OCI-LY3 (cell line): ENCODE results near the gene PPP1R2B.
A peak's percentile ranks its signal among the peaks of the same experiment; 100 is the strongest.

ENCODE experiments used
- H2AFZ ChIP-seq: fragments of 200-600, 300-600 bp; shearing (Covaris generic); 2 replicates; pipeline ENCODE4 v1.6.0; 2014; ENCODE audit warnings: antibody characterized with exemption, low read depth, low read length
- H3K27ac ChIP-seq: fragments of 200-600, 300-600 bp; sonication (generic); 2 replicates; pipeline ENCODE4 v1.5.1; 2014; ENCODE audit warnings: mild to moderate bottlenecking, low read length, moderate library complexity, mixed read lengths
- H3K27me3 ChIP-seq: fragments of 200-600, 300-600 bp; sonication (generic); 2 replicates; pipeline ENCODE4 v1.6.1; 2014; ENCODE audit warnings: low read depth, low read length, mixed read lengths
- H3K36me3 ChIP-seq: fragments of 200-600, 300-600 bp; sonication (generic); replicated peaks from 2 replicates; pipeline ENCODE3; 2014; ENCODE audit warnings: low read depth, low read length, mixed read lengths
- H3K4me1 ChIP-seq: fragments of 300-600, 200-600 bp; sonication (generic); 2 replicates; pipeline ENCODE4 v1.6.1; 2014; ENCODE audit warnings: low read length, mixed read lengths
- H3K4me2 ChIP-seq: fragments of 200-600, 300-600 bp; sonication (generic); 2 replicates; pipeline ENCODE4 v1.6.1; 2014; ENCODE audit warnings: low read length, mixed read lengths
- H3K4me3 ChIP-seq: fragments of 300-600, 200-600 bp; sonication (generic); 2 replicates; pipeline ENCODE4 v1.5.1; 2014; ENCODE audit warnings: antibody characterized with exemption, mild to moderate bottlenecking, low read length, moderate library complexity
- H3K79me2 ChIP-seq: fragments of 300-600, 200-600 bp; shearing (Covaris generic); 2 replicates; pipeline ENCODE4 v1.6.1; 2014; ENCODE audit warnings: mild to moderate bottlenecking, low read length, mixed read lengths
- H3K9ac ChIP-seq: fragments of 300-600, 200-600 bp; shearing (Covaris generic); 2 replicates; pipeline ENCODE4 v1.6.0; 2014; ENCODE audit warnings: mild to moderate bottlenecking, low read length, moderate library complexity
- H3K9me3 ChIP-seq: fragments of 200-600, 300-600 bp; shearing (Covaris generic); 2 replicates; pipeline ENCODE4 v1.6.1; 2014; ENCODE audit warnings: low read length, mixed read lengths; ENCODE audit not compliant: insufficient read depth
- H4K20me1 ChIP-seq: fragments of 200-600, 300-600 bp; sonication (generic); 2 replicates; pipeline ENCODE4 v1.6.1; 2016; ENCODE audit warnings: low read length, mixed read lengths; ENCODE audit not compliant: insufficient read depth
- CTCF ChIP-seq: fragments of 200-600, 300-600 bp; sonication (generic); IDR thresholded peaks from 2 replicates; pipeline ENCODE4 v1.5.1; 2014; ENCODE audit warnings: antibody characterized with exemption, low read length, low read depth
- EZH2phosphoT487 ChIP-seq: fragments of 200-600 bp; shearing (Covaris generic); IDR thresholded peaks from 2 replicates; pipeline ENCODE4 v1.6.1; 2018; ENCODE audit warnings: antibody characterized with exemption, mixed run types, low read depth

The PPP1R2B gene

GRCh38 chr5:156812959-156813358 is 37.1 kb upstream of the PPP1R2B start:
- no peaks in the 10 kb centered on the region for H4K20me1 ChIP-seq
- no peak overlapping the region for H2AFZ ChIP-seq
- no peaks in the 10 kb centered on the region for H3K9me3 ChIP-seq
- H3K9ac ChIP-seq: no peak overlapping the region
- TF ChIP-seq CTCF (no peak), EZH2phosphoT487 (no peak)
- H3K27me3 ChIP-seq: no peaks in the 10 kb centered on the region
- peaks cover 3% of the 10 kb centered on the region; the same call in 1 of the 2 replicates for H3K4me1 ChIP-seq
- H3K4me3 ChIP-seq: no peak overlapping the region
- H3K27ac ChIP-seq: no peak overlapping the region
- H3K79me2 ChIP-seq: no peaks in the 10 kb centered on the region
- H3K4me2 ChIP-seq: no peak overlapping the region
- no peaks in the 10 kb centered on the region for H3K36me3 ChIP-seq

- Histone ChIP-seq H3K36me3 (no peaks in the 10 kb centered on the region), H3K4me1 (peaks cover 3% of the 10 kb centered on the region; the same call in 1 of the 2 replicates), H3K79me2 (no peaks in the 10 kb centered on the region), H3K4me3 (no peak overlapping the region), H4K20me1 (no peaks in the 10 kb centered on the region), H3K9me3 (no peaks in the 10 kb centered on the region), H3K4me2 (no peak overlapping the region), H3K9ac (no peak overlapping the region), H3K27ac (no peak overlapping the region), H3K27me3 (no peaks in the 10 kb centered on the region), H2AFZ (no peak overlapping the region)
- TF ChIP-seq CTCF: peak; percentile 47
- TF ChIP-seq EZH2phosphoT487: no peak
Measured at GRCh38 chr5:156815988-156816599, 34.0 kb upstream of the PPP1R2B start.

- H3K4me1 ChIP-seq: peaks cover 3% of the 10 kb centered on the region; the same call in 1 of the 2 replicates
- H3K79me2 ChIP-seq: no peaks in the 10 kb centered on the region
- no peak overlapping the region for H3K4me2 ChIP-seq
- no peak overlapping the region for H2AFZ ChIP-seq
- no peak overlapping the region for H3K27ac ChIP-seq
- TF ChIP-seq EZH2phosphoT487: no peak
- TF ChIP-seq CTCF: no peak
- no peak overlapping the region for H3K9ac ChIP-seq
- no peak overlapping the region for H3K4me3 ChIP-seq
- no peaks in the 10 kb centered on the region for H3K36me3 ChIP-seq
- no peaks in the 10 kb centered on the region for H4K20me1 ChIP-seq
- H3K9me3 ChIP-seq: no peaks in the 10 kb centered on the region
- H3K27me3 ChIP-seq: no peaks in the 10 kb centered on the region
Measured at GRCh38 chr5:156819537-156819936, 30.6 kb upstream of the PPP1R2B start.

GRCh38 chr5:156819967-156820581 is 30.0 kb upstream of the PPP1R2B start:
- Histone ChIP-seq H3K4me3 (no peak overlapping the region), H3K36me3 (no peaks in the 10 kb centered on the region), H4K20me1 (no peaks in the 10 kb centered on the region), H2AFZ (no peak overlapping the region), H3K27me3 (no peaks in the 10 kb centered on the region), H3K27ac (no peak overlapping the region), H3K79me2 (no peaks in the 10 kb centered on the region), H3K9me3 (no peaks in the 10 kb centered on the region), H3K4me1 (peaks cover 3% of the 10 kb centered on the region; the same call in 1 of the 2 replicates), H3K4me2 (no peak overlapping the region), H3K9ac (no peak overlapping the region)
- TF ChIP-seq EZH2phosphoT487: no peak
- no peak for TF ChIP-seq CTCF
